ENCODE data around the gene PPP2R2C.

Gene PPP2R2C

DNA sequence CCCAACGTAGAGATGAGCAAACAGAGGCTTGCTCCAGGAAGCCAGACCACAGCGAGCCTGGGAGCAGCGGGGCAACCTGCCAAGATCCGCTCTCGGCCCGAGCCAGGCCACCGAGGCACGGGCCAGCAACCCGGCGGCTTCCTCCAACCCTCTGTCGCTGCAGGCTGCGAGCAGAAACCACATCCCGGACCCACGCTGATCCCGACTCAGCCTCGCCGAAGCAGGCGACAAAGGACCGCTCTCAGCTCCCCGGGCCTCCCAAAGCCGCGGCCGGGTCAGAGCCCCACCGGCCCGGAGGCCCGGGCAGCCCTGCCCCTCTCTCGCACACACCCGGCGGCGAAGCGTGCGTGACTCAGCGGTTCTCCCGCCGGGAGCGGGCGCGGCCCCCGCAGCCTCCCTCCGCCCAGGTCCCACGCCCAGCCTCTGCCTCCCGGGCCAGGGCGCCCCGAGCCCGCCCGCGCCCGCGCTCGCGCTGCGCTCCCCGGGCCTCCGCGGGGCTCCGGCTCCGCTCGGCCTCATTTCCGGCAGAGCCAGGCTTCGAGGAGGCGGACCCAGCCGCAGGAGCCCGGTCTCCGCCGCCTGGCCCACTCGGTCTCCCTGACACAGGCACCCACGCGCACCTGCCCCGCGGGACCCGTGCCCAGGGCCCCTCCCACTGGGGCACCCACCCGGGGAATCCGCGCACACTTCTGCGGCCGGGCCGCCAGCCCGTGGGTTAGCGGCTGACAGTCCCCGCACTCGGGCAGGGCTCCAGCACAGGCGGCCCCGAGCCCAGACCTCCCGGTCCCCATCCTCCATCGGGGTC, 1.7 kb downstream of the PPP2R2C start:
- DNase-seq (ENCODE audit: low read depth), result no peak
- peak overlapping the region; percentile 33 for H3K4me3 ChIP-seq (ENCODE audit: low read depth, low read length)
- in situ Hi-C loops (cut with HindIII; ENCODE audit: low sequenced_read_pairs), result no loop called here
- TF ChIP-seq, protein P1, sequence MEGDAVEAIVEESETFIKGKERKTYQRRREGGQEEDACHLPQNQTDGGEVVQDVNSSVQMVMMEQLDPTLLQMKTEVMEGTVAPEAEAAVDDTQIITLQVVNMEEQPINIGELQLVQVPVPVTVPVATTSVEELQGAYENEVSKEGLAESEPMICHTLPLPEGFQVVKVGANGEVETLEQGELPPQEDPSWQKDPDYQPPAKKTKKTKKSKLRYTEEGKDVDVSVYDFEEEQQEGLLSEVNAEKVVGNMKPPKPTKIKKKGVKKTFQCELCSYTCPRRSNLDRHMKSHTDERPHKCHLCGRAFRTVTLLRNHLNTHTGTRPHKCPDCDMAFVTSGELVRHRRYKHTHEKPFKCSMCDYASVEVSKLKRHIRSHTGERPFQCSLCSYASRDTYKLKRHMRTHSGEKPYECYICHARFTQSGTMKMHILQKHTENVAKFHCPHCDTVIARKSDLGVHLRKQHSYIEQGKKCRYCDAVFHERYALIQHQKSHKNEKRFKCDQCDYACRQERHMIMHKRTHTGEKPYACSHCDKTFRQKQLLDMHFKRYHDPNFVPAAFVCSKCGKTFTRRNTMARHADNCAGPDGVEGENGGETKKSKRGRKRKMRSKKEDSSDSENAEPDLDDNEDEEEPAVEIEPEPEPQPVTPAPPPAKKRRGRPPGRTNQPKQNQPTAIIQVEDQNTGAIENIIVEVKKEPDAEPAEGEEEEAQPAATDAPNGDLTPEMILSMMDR (IDR thresholded peaks at IDR 0.05; ENCODE audit: low read depth, low read length, missing control alignments), result no peak

GRCh38 chr4:6469898-6470501, 2.4 kb downstream of the PPP2R2C start:
- TF ChIP-seq, protein P1 (IDR thresholded peaks at IDR 0.05; ENCODE audit: low read depth, low read length, missing control alignments), result no peak
- DNase-seq (ENCODE audit: low read depth), result no peak
- in situ Hi-C loops (cut with HindIII; ENCODE audit: low sequenced_read_pairs), result no loop called here
- peak overlapping the region; percentile 33 for H3K4me3 ChIP-seq (ENCODE audit: low read depth, low read length)

DNA sequence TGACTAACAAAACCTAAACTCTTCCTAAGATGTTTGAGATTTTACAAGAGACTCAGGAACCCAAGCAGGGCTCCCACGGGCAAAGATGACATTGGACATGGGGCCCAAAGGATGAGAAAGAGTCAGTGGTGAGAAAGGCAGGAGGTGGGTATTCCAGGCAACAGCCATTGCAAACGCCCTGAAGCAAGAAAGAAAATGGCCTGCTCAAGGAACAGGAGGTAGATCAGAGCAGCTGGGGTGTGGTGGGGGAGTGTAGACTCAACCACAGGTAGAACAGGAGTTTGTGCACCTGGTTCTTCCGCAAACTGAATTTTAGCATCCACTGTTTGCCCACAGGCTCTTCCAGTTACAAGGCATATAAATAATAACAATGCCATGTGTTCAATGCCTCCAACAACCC, 3.3 kb downstream of the PPP2R2C start:
- no peak overlapping the region for H3K4me3 ChIP-seq (ENCODE audit: low read depth, low read length)
- TF ChIP-seq, protein P1 (IDR thresholded peaks at IDR 0.05; ENCODE audit: low read depth, low read length, missing control alignments), result no peak
- in situ Hi-C loops (cut with HindIII; ENCODE audit: low sequenced_read_pairs), result no loop called here
- no peak for DNase-seq (ENCODE audit: low read depth)

- DNase-seq (ENCODE audit: low read depth), result no peak
- in situ Hi-C loops (cut with HindIII; ENCODE audit: low sequenced_read_pairs), result no loop called here
- H3K4me3 ChIP-seq (ENCODE audit: low read depth, low read length), result no peak overlapping the region
- TF ChIP-seq, protein P1 (IDR thresholded peaks at IDR 0.05; ENCODE audit: low read depth, low read length, missing control alignments), result no peak
Observed at GRCh38 chr4:6468376-6468775, 4.0 kb downstream of the PPP2R2C start.

- H3K4me3 ChIP-seq (ENCODE audit: low read depth, low read length), result no peak overlapping the region
- in situ Hi-C loops (cut with HindIII; ENCODE audit: low sequenced_read_pairs), result no loop called here
- DNase-seq (ENCODE audit: low read depth), result no peak
- TF ChIP-seq, protein P1 (IDR thresholded peaks at IDR 0.05; ENCODE audit: low read depth, low read length, missing control alignments), result no peak
Observed at GRCh38 chr4:6467600-6467999, 4.8 kb downstream of the PPP2R2C start.

- DNase-seq (ENCODE audit: low read depth), result no peak
- TF ChIP-seq, protein P1 (IDR thresholded peaks at IDR 0.05; ENCODE audit: low read depth, low read length, missing control alignments), result no peak
- H3K4me3 ChIP-seq (ENCODE audit: low read depth, low read length), result no peak overlapping the region
- in situ Hi-C loops (cut with HindIII; ENCODE audit: low sequenced_read_pairs), result no loop called here
Observed at GRCh38 chr4:6466756-6467381, 5.5 kb downstream of the PPP2R2C start.
